ENCODE results near the gene HDAC4. TPM values are rescaled to one million over a fixed set of nuclear protein-coding genes. Genes with fewer than 3 reads are reported as not detected.

Gene HDAC4
- total and polyA plus RNA-seq, 2 of the 8 experiments (the other 6 are each of a cell fraction or from before 2014, with no cell fraction given): 15.4 to 31.5 TPM

DNA sequence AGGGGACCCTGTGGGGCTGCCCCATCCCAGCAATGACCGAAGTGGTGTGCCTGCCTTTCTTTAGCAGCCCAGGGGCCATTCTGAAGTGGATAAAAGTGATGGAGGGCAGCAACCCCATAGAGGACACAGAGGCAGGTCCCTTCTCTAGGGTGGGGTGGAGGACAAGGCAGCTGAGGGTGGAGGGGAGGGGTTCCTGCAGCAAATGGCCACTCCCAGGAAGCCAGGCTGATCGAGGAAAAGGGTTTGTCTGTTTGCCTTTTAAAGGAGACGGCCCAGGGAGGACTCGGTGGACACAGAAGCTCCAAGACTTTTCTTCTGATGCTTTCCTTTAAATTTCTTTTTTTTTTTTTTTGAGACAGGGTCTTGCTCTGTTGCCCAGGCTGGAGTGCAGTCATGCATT, 280.2 kb downstream of the HDAC4 start (continued):
- no peak for TF ChIP-seq SIRT6 (IDR thresholded peaks at IDR 0.05; ENCODE audit: low read length)

Measured in H1 (cell line).